H54 (cell line): ENCODE measurements around the gene ZNF385D.

ENCODE experiments used
- DNase-seq: peaks from one replicate; pipeline ENCODE4 v3.0.0; 2011; ENCODE audit warnings: low spot score, mixed read lengths; ENCODE audit not compliant: insufficient read length
- FAIRE-seq: peaks from 3 replicates; lab custom pipeline; 2011; peaks lifted over from hg19 to GRCh38; lab: Jason Lieb, UNC
- POLR2A ChIP-seq: IDR thresholded peaks from 2 replicates; pipeline ENCODE4 v1.6.1; 2011; ENCODE audit warnings: low read depth, mild to moderate bottlenecking, low read length

Gene ZNF385D

DNA sequence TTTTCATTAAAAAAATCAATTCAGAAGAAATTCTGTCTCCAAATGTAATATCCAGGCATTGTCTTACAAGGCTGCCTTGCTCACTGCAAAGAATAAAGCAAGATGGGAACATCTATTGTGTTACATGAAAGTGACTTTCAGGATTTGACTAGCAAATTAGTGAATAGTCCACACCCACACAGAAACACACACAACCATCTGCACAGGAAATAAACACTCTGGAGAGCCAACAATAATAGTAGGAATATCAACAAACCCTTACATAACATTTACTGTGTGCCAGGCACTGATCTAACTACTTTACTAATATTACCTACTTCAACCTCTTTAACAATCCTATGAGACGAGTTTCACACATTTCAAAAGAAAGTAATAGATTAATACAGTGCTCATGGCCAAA lies 28.9 kb upstream of the ZNF385D start:
- TF ChIP-seq POLR2A: no peak
- FAIRE-seq (no peak), DNase-seq (no peak)

DNA sequence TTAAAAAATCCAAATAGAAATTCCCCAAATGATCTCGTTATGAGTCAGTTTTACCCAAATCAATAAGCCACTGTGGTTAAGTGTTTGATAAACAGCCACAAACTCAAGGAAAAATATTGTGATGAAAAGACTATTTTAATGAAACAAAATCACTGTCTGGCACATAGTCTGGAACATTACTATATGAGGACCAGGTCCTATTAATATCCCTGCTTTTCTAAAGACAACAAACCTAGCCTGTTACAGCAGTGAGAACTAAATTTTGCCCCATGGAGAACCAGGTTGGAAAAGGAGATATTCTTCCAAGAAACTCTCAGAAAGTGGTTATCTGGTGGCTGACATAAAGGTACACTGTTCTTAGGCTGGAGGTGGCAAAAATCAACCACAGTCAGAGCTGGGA lies 27.7 kb upstream of the ZNF385D start:
- no peak for FAIRE-seq
- no peak for TF ChIP-seq POLR2A
- no peak for DNase-seq

DNA sequence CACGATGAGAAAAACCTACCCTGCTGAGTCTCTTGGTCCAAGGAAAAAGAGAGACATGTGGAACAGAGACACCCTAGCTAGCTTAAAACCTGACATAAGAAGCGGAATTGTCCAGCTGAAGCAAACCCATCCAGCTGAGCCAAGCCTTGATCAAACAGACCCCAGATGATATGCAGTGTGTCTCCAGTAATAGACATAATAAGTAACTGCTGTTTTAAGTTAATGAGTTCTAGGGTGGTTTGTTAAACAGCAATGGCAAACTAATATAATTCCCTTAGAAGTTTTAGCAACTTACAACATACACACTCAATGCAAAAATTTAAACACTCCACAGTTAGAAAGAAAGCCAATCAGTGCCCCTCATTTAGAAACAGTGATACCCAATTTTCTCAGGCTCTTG lies 26.8 kb upstream of the ZNF385D start:
- FAIRE-seq (no peak), DNase-seq (no peak)
- no peak for TF ChIP-seq POLR2A

DNA sequence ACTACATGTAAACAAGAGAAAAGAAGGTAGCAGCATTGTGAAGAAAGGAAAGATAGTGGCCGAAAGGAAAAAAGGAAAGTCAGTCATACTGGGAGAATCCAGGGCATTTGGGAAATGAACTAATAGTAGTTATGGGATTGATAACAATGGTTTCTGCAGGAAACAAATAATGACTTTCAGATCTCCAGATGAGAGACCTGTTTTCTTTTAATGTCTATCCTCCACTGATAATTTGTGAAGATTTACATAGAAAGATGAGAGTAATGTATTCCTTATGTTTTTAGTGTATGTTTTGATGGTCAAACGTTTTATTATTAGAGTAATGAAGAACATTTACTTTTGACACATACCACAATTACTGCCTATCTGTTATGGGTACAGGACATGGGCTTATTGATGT lies 15.0 kb upstream of the ZNF385D start:
- no peak for FAIRE-seq
- TF ChIP-seq POLR2A: no peak

DNA sequence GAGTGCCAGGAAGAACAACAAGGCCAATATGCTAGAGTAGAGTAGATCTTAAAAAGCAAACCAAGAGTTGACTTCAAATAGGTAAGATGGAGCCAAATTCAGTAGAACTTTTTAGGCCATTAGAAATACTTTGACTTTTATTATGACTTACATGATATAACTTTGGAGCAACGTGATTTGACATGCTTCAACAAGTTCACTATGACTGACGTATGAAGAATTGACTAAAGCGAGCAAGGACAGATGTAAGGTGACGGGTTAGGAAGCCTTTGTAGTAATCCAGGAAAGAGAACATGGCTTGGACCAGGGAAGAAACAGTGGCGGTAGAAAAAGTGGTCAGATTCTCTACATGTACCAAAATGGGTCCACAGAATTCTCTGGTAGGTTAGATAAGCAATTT lies 4.9 kb upstream of the ZNF385D start:
- no peak for DNase-seq
- FAIRE-seq: no peak
- TF ChIP-seq POLR2A: no peak

More for the DNA sequence above, 15.0 kb upstream of the ZNF385D start:
- DNase-seq: no peak

DNA sequence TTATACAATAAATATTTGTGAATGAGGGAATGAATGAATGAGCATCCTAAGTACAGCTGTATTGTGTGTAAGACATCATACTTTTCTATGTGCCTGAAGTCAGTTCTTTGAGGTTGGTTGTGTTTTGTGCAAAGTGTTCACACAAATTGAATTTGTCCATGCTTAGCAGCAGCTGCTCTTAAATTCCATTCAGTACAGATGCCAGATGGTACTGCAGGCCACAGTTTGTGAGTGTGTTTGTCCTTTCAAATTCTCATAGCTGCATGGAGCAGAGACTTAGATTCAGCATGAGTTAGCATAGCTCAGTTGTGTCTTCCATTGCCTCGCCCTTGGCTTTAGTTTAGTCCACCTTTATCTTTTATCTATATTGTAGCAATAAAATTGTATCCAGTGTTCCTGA lies 3.8 kb upstream of the ZNF385D start:
- FAIRE-seq (no peak), DNase-seq (no peak)
- no peak for TF ChIP-seq POLR2A

DNA sequence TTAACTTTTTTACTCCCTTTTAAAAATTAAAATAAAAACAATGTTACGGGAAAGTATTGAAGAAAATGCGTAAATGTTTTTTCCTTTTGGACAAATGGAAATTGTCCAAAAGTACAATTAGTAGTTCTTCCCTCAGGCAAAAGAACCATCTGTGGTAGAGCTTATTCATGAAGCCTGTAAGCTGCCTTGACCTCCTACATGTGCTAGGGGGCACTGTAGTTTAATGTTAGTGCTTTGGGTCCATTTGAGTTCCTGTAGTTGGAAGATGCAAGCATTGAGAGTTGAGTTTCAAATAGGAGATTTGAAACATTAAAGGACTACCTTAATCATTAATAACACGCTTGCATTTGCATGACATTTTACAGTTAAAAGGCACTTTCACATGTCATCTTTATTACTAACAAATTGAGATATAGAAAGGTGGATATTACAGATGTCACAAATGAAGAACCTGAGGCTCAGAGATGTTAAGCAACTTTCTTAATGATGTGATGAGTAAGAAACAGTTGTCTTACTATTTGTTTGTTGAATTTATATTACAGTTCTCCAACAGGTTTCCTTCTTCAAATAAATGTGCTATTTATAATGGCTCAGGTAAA lies 1.8 kb upstream of the ZNF385D start:
- DNase-seq: no peak
- peak; percentile 91 for FAIRE-seq
- no peak for TF ChIP-seq POLR2A

DNA sequence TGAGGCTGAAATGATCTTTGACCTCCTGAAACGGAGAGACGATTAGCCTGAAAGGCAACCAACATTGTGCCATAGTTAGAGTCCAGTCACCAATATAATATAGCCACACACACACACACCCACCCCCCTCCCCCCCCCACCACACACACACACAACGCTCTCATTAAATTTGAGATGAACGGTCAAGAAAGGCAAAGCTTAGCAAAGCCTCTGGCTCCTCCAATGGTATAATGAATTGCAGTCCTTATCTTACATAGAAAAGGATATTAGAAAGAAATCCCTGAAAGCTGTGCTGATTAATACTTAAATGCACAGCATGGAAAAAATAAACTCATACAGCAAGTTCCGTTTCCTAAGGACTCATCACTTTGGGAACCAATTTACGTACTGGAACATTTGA lies 876 bp upstream of the ZNF385D start:
- FAIRE-seq: no peak
- DNase-seq: no peak
- TF ChIP-seq POLR2A: no peak

DNA sequence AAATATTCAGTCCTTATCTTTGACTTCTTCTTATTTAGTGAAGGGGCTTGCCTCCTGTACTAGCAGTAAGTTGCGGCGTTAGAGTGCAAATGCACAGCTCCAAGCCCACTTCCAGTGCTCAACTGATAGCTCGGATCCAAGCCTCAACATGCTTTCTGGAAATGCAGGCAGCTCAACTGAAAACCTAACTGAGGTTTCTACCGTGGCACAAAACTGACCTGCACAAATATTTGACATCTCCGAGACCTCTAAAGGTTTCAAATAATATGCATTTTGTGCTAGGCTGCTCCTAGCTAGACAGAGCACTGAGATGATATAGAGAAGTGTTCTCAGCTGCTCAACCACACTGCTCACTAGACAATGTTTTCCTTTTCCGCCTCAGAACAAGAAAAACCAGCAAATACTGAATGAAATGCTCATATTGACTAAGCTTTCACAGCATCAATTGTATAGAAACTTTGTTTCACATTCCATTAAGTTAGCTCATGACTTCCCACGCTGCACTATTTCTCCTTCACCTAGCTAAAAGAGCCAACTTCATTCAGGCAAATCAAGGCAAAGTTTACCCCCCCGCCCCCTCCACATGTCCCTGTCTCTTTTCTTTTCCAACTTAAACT lies 822 bp downstream of the ZNF385D start:
- DNase-seq (no peak), FAIRE-seq (no peak)
- no peak for TF ChIP-seq POLR2A

DNA sequence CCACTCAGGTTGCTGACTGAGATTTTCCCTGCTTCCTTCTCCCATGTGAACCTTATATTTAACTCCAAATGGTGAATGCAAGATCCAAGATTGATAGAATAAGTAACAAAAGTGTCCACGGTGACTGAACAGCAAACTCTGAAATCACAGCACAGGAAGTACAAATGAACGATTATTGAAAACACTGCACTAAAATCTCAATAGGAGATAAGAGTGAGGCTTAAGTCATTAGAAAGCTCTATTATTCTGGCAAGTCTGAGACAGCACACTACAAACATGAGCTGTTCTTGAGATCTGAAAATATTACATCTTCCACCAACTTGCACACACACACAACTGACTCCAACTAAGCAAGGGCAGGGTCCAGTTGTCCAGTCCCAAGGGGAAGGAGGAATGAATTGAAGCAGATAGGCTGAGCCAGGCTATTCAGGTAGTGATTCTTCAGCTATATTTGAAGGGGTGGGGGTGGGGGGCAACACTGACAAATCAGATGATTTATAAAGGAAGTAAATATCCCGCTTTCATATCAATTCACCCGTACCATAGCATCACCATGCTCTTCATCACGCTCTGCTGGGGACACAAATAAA lies 2.9 kb downstream of the ZNF385D start:
- no peak for TF ChIP-seq POLR2A
- DNase-seq (no peak), FAIRE-seq (no peak)

DNA sequence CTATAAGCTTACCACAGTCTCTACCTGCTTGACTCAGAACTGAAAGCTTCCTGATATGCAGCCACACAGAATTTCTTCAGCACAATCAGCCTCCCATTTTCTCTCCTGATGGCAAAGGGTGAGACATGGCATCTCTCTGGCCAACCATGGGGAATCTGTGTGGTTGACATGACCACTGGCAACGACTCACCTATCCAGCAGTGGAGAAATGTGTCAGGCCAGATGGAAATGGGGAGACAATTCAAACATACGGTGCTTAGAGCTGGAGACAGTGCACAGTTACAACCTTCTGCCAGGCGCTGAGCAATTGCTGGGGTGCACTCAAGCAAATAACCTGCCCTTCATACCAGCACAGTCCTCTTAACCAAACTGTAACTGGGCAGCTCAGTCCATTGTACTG lies 3.6 kb downstream of the ZNF385D start:
- TF ChIP-seq POLR2A: no peak
- DNase-seq (no peak), FAIRE-seq (no peak)

DNA sequence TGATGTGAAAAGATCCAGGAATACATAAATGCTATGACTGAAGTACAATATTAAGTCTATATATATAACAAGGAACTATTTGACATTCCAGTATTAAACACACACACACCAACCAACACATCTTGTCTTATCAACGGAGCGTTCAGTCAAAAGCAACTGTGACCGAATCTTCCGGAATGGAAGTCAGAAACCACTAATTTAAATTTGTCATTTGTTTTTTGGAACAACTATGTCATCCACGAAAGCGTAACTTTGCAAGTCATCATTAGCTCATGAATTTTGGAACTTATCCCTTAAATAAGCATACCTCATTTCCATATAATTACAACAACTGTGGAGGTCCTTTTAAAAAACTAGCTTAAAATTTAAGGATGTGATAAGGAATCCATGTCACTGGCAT lies 5.0 kb downstream of the ZNF385D start:
- TF ChIP-seq POLR2A: no peak
- no peak for DNase-seq
- FAIRE-seq: no peak

DNA sequence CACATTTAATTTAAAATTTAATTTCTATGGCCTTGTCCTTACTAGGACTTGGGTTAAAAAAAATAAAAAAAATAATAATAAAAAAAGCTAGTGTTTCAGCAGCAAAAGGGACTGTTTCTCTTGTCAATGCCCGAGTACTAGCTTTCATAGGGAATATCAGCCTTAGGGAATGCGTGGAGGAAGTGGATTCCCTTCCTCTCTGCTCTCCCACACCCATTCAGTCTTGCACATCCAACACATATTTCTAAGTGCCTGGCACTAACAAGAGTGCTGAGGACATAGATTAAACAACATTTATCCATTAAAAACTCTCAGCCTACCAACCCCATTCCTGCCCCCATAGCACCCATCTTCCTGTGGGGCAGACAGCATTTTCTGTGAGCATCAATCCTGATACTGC lies 6.2 kb downstream of the ZNF385D start:
- FAIRE-seq (no peak), DNase-seq (no peak)
- no peak for TF ChIP-seq POLR2A

DNA sequence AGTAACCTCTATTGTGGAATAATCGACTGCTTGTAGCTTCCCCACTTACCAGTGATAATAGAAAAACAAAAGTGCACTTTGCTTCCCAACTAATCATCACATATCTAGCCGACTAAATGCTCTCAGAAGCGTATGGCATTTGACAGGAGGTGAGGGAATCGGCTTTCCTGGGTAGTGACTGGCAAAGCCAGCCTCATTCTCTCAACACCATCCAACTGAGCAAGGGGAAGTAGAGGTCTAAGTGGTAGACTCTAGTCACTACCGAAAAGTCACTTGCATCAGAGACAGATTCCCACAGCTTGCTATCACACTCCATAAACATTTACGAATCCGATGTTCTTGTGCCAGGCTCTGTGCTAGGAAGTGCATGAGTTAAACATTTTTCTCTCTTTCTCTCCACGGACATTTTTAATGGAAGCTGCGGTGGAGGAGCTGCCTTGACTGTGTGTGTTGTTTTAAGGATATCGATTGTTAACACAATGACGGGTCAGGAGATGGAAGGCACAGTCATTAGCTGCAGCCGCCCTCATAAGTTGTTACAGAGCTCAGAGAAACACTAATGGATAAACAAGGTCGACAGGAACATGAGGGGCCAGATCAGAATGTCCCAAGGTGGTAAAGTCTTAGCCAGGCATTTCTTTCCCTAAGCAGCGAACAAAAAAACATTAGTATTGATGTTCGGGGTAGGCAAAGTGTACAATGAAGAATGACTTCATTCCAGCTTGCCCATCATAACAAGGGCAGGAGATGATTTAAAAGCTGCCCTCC lies 11.9 kb downstream of the ZNF385D start:
- no peak for TF ChIP-seq POLR2A
- FAIRE-seq: no peak

More for the DNA sequence above, 11.9 kb downstream of the ZNF385D start:
- DNase-seq: no peak
